Tibial artery (tissue), 4 donors: ENCODE results near the gene DNAJC15.

Source experiments
- DNase-seq, 2 donors: peaks; one replicate each; pipeline ENCODE4 v3.0.0-alpha.2; 2019
- H3K27ac ChIP-seq, 2 donors: fragments of 200-600 bp; sonication (generic) in 1 of 2; 1 replicate in 1 of 2; 2 replicates in 1 of 2; pipeline ENCODE4 v1.5.1; 2018 to 2019; ENCODE audit warnings: mild to moderate bottlenecking in 1 of 2
- H3K27me3 ChIP-seq, 2 donors: fragments of 200-600 bp; sonication (generic) in 1 of 2; one replicate each; pipeline versions ENCODE4 v1.5.1 to v1.6.0; 2016 to 2019
- H3K36me3 ChIP-seq, 3 donors: fragments of 200-600 bp; sonication (generic) in 2 of 3; one replicate each; pipeline ENCODE4 v1.5.1; 2016 to 2019; ENCODE audit warnings: mild to moderate bottlenecking in 2 of 3
- H3K4me1 ChIP-seq, 4 donors: fragments of 200-600 bp; sonication (generic) in 2 of 4; 1 replicate in 3 of 4; 2 replicates in 1 of 4; pipeline ENCODE4 v1.5.1; 2016 to 2019
- H3K4me3 ChIP-seq, 2 donors: fragments of 200-600 bp; sonication (generic) in 1 of 2; 1 replicate in 1 of 2; 2 replicates in 1 of 2; pipeline ENCODE4 v1.5.1; 2018 to 2019; ENCODE audit warnings: mild to moderate bottlenecking in 2 of 2
- H3K9me3 ChIP-seq, 3 donors: fragments of 200-600 bp; sonication (generic) in 1 of 3; one replicate each; pipeline ENCODE4 v1.5.1; 2016 to 2019
- CTCF ChIP-seq, 2 experiments: fragments of 200-600 bp in 1 of 2; fragments of 450-650 bp in 1 of 2; IDR thresholded peaks; one replicate each; pipeline ENCODE4 v1.5.1; 2017 to 2019; ENCODE audit warnings: antibody characterized with exemption in 2 of 2, mild to moderate bottlenecking in 1 of 2, moderate library complexity in 1 of 2
- intact Hi-C: fragments of 100-400 bp; cut with DNase I; formaldehyde crosslinking; loops from one replicate; pipeline ENCODE4 v1.15.0; 2023; ENCODE audit warnings: low total_unique reads

DNAJC15 gene

GRCh38 chr13:43026262-43026661 lies 2.9 kb downstream of the DNAJC15 start:
- H3K9me3 ChIP-seq = no peaks in the 10 kb centered on the region
- H3K4me3 ChIP-seq = no peak overlapping the region
- intact Hi-C loops = no loop called here
- TF ChIP-seq CTCF (IDR thresholded peaks at IDR 0.05) = no peak
- peaks cover 0 to 8% (median 0%) of the 10 kb centered on the region in 3 donors for H3K36me3 ChIP-seq
- peaks cover 0 to 39% (median 17%) of the 10 kb centered on the region in 4 donors for H3K4me1 ChIP-seq
- DNase-seq = no peak
- H3K27me3 ChIP-seq = no peaks in the 10 kb centered on the region
- H3K27ac ChIP-seq = no peak overlapping the region

GRCh38 chr13:43030548-43030947 lies 7.2 kb downstream of the DNAJC15 start:
- Histone ChIP-seq H3K4me1 (peaks cover 0 to 23% (median 4%) of the 10 kb centered on the region in 4 donors), H3K36me3 (peaks cover 9 to 14% (median 10%) of the 10 kb centered on the region in 3 donors), H3K27ac (no peak overlapping the region), H3K27me3 (no peaks in the 10 kb centered on the region), H3K4me3 (no peak overlapping the region), H3K9me3 (no peaks in the 10 kb centered on the region)
- DNase-seq = no peak
- TF ChIP-seq CTCF (IDR thresholded peaks at IDR 0.05) = no peak
- intact Hi-C loops = no loop called here

- Histone ChIP-seq H3K27me3 (no peaks in the 10 kb centered on the region), H3K9me3 (no peaks in the 10 kb centered on the region), H3K4me3 (no peak overlapping the region), H3K36me3 (peaks cover 9 to 14% (median 10%) of the 10 kb centered on the region in 3 donors), H3K27ac (no peak overlapping the region), H3K4me1 (peaks cover 0 to 30% (median 9%) of the 10 kb centered on the region in 4 donors)
- no peak for TF ChIP-seq CTCF (IDR thresholded peaks at IDR 0.05)
- no peak for DNase-seq
- intact Hi-C loops = no loop called here
Observed at GRCh38 chr13:43031881-43032280, 8.5 kb downstream of the DNAJC15 start.

- H3K4me1 ChIP-seq = peaks cover 0 to 34% (median 10%) of the 10 kb centered on the region in 4 donors
Observed at GRCh38 chr13:43033038-43033437, 9.7 kb downstream of the DNAJC15 start.

GRCh38 chr13:43036351-43037250 lies 13.2 kb downstream of the DNAJC15 start:
- TF ChIP-seq CTCF (IDR thresholded peaks at IDR 0.05) = no peak
- Histone ChIP-seq H3K27ac (no peak overlapping the region), H3K36me3 (peaks cover 6 to 10% (median 9%) of the 10 kb centered on the region in 3 donors), H3K27me3 (no peaks in the 10 kb centered on the region), H3K4me3 (peak overlapping the region in 1 of 2 donors; percentile 25), H3K4me1 (peaks cover 0 to 28% (median 12%) of the 10 kb centered on the region in 4 donors), H3K9me3 (no peaks in the 10 kb centered on the region)
- intact Hi-C loops = no loop called here
- no peak for DNase-seq

More at GRCh38 chr13:43033038-43033437, 9.7 kb downstream of the DNAJC15 start:
- no peaks in the 10 kb centered on the region for H3K9me3 ChIP-seq
- no peak for TF ChIP-seq CTCF (IDR thresholded peaks at IDR 0.05)
- no peaks in the 10 kb centered on the region for H3K27me3 ChIP-seq
- intact Hi-C loops = no loop called here
- no peak for DNase-seq
- no peak overlapping the region for H3K27ac ChIP-seq
- H3K36me3 ChIP-seq = peaks cover 9 to 10% (median 9%) of the 10 kb centered on the region in 3 donors
- no peak overlapping the region for H3K4me3 ChIP-seq
